SK-N-SH (cell line): ENCODE results near the gene TNFAIP2. TPM values are rescaled to one million over a fixed set of nuclear protein-coding genes. Genes with fewer than 3 reads are reported as not detected.

Experiments used
- CTCF ChIA-PET: fragments of 300-600, 350-600 bp; formaldehyde crosslinking; extraction: SDS; loops from one replicate; lab custom pipeline; 2021; lab: Yijun Ruan, JAX
- POLR2A ChIA-PET: fragments of 350-600 bp; sonication (Branson Sonifier 250); formaldehyde crosslinking; extraction: SDS; loops from one replicate; lab custom pipeline; 2020; ENCODE audit warnings: antibody characterized with exemption, inconsistent platforms; lab: Yijun Ruan, JAX
- DNase-seq: peaks from one replicate; pipeline ENCODE4 v3.0.0; 2012
- H2AFZ ChIP-seq: fragments of 200-600 bp; sonication (generic); 2 replicates; pipeline ENCODE4 v1.8.1; 2016; ENCODE audit warnings: antibody characterized with exemption, mild to moderate bottlenecking, low read depth
- H3F3A ChIP-seq: fragments of 200-600 bp; sonication (generic); replicated peaks from 2 replicates; pipeline ENCODE3; 2016; ENCODE audit warnings: antibody characterized with exemption, mild to moderate bottlenecking; ENCODE audit not compliant: insufficient read depth
- H3K27ac ChIP-seq, 2 experiments: fragments of 200-500 bp in 1 of 2; fragments of 200-600 bp in 1 of 2; sonication (Bioruptor generic) in 1 of 2; sonication (generic), shearing (Covaris generic) in 1 of 2; 2 replicates each; pipeline versions ENCODE4 v1.5.1 to v1.6.1; 2014 to 2016; ENCODE audit warnings: low read depth in 2 of 2, inconsistent platforms in 1 of 2, low read length in 1 of 2, mild to moderate bottlenecking in 1 of 2, mixed read lengths in 1 of 2
- H3K27me3 ChIP-seq: fragments of 200-600 bp; sonication (generic), shearing (Covaris generic); 2 replicates; pipeline ENCODE4 v1.6.1; 2016; ENCODE audit warnings: mixed run types; ENCODE audit not compliant: insufficient read depth
- H3K36me3 ChIP-seq, 2 experiments: fragments of 200-500 bp in 1 of 2; fragments of 200-600 bp in 1 of 2; sonication (Bioruptor generic) in 1 of 2; sonication (generic) in 1 of 2; replicated peaks in 1 of 2; 2 replicates each; pipeline versions ENCODE3 to v1.5.1; 2014 to 2016; ENCODE audit warnings: low read length in 1 of 2, mild to moderate bottlenecking in 1 of 2; ENCODE audit not compliant: insufficient read depth in 2 of 2, control insufficient read depth in 1 of 2
- H3K4me1 ChIP-seq, 2 experiments: fragments of 200-500 bp in 1 of 2; fragments of 200-600 bp in 1 of 2; sonication (Bioruptor generic) in 1 of 2; sonication (generic), shearing (Covaris generic) in 1 of 2; 2 replicates each; pipeline versions ENCODE4 v1.5.1 to v1.6.1; 2014 to 2016; ENCODE audit warnings: low read depth in 1 of 2, low read length in 1 of 2, mixed run types in 1 of 2; ENCODE audit not compliant: insufficient read depth in 2 of 2, control insufficient read depth in 1 of 2
- H3K4me2 ChIP-seq: fragments of 200-600 bp; sonication (generic), shearing (Covaris generic); 2 replicates; pipeline ENCODE4 v1.6.1; 2017; ENCODE audit warnings: mixed run types
- H3K4me3 ChIP-seq, 2 experiments: fragments of 200-500 bp in 1 of 2; fragments of 200-600 bp in 1 of 2; sonication (Bioruptor generic) in 1 of 2; sonication (generic), shearing (Covaris generic) in 1 of 2; 2 replicates each; pipeline versions ENCODE4 v1.5.1 to v1.8.1; 2014 to 2016; ENCODE audit warnings: low read depth in 2 of 2, inconsistent platforms in 1 of 2, low read length in 1 of 2, mild to moderate bottlenecking in 1 of 2, mixed read lengths in 1 of 2, moderate library complexity in 1 of 2
- H3K79me2 ChIP-seq: fragments of 200-600 bp; sonication (generic); 2 replicates; pipeline ENCODE4 v1.8.1; 2017; ENCODE audit warnings: mild to moderate bottlenecking; ENCODE audit not compliant: insufficient read depth
- H3K9ac ChIP-seq: fragments of 200-600 bp; sonication (generic); 2 replicates; pipeline ENCODE4 v1.6.1; 2017; ENCODE audit warnings: mixed run types
- H3K9me2 ChIP-seq: fragments of 200-600 bp; sonication (generic); 2 replicates; pipeline ENCODE4 v1.6.1; 2017; ENCODE audit warnings: mixed run types
- H3K9me3 ChIP-seq: fragments of 200-600 bp; sonication (generic); 2 replicates; pipeline ENCODE4 v1.6.1; 2017; ENCODE audit warnings: mixed run types, mild to moderate bottlenecking, moderate library complexity
- H4K20me1 ChIP-seq: fragments of 200-600 bp; sonication (generic); 2 replicates; pipeline ENCODE4 v1.6.1; 2017; ENCODE audit warnings: mild to moderate bottlenecking, mixed run types; ENCODE audit not compliant: insufficient read depth
- CTCF ChIP-seq: fragments of 200-600 bp; sonication (generic); IDR thresholded peaks from 2 replicates; pipeline ENCODE4 v1.6.1; 2017; ENCODE audit warnings: antibody characterized with exemption, mild to moderate bottlenecking, moderate library complexity
- FOXM1 ChIP-seq: IDR thresholded peaks from 2 replicates; pipeline ENCODE4 v1.4.0; 2012; ENCODE audit warnings: low read depth, mild to moderate bottlenecking
- GATA2 ChIP-seq: sonication (generic); formaldehyde crosslinking; IDR thresholded peaks from 2 replicates; pipeline ENCODE4 v1.5.0; 2020; ENCODE audit warnings: mild to moderate bottlenecking, missing genetic modification reagents
- MEF2A ChIP-seq: IDR thresholded peaks from 2 replicates; pipeline ENCODE4 v1.4.0; 2012; ENCODE audit warnings: low read depth, borderline replicate concordance
- NFIC ChIP-seq: IDR thresholded peaks from 2 replicates; pipeline ENCODE4 v1.4.0; 2012; ENCODE audit warnings: borderline replicate concordance
- POLR2AphosphoS5 ChIP-seq: IDR thresholded peaks from 2 replicates; pipeline ENCODE4 v1.6.1; 2012; ENCODE audit warnings: low read depth, low read length
- RAD21 ChIP-seq: IDR thresholded peaks from 2 replicates; pipeline ENCODE4 v1.6.1; 2012; ENCODE audit warnings: mild to moderate bottlenecking, low read length
- RFX5 ChIP-seq: IDR thresholded peaks from 2 replicates; pipeline ENCODE4 v1.6.1; 2012; ENCODE audit warnings: mild to moderate bottlenecking, improper control_type of control experiment, low read length
- SMC3 ChIP-seq: IDR thresholded peaks from 2 replicates; pipeline ENCODE4 v1.6.1; 2012; ENCODE audit warnings: low read depth, low read length, improper control_type of control experiment
- ZBTB33 ChIP-seq: IDR thresholded peaks from 2 replicates; pipeline ENCODE4 v1.4.0; 2012; ENCODE audit warnings: low read depth, borderline replicate concordance
- WGBS: methylation state at CpG from one replicate; pipeline ENCODE4 v1.1.6; 2017; ENCODE audit warnings: low lambda C conversion rate; 5-methylcytosine and 5-hydroxymethylcytosine counted together
- polyA plus RNA-seq, 3 experiments: library from polyadenylated mRNA; depleted of rRNA; stranded (reverse); fragments of >200 nt; gene quantifications; 2 replicates each; pipeline ENCODE4 v1.2.3, GENCODE V29; 2012

Gene TNFAIP2
- polyA plus RNA-seq, 1 of the 3 experiments (the other 2 are of a cell fraction): 16.0 TPM

- no peak for DNase-seq
- Histone ChIP-seq H3K4me1 (peaks cover 14 to 26% of the 10 kb centered on the region in 2 experiments; a peak in 3 of 4 replicates), H3F3A (peaks cover 6% of the 10 kb centered on the region), H3K9me2 (no peaks in the 10 kb centered on the region), H3K9me3 (no peaks in the 10 kb centered on the region), H3K79me2 (no peaks in the 10 kb centered on the region), H3K9ac (no peak overlapping the region), H3K4me2 (no peak overlapping the region), H3K27ac (no peak overlapping the region), H2AFZ (no peak overlapping the region)
- CTCF ChIA-PET: interaction anchor here (3.0 to 6.3 kb wide), 2 partner anchors 8 to 30 kb away, joined by 16 to 45 read pairs; no protein-coding TSS in a partner anchor
- POLR2A ChIA-PET: no interaction called here
- TF ChIP-seq ZBTB33 (no peak), RAD21 (no peak), RFX5 (no peak), FOXM1 (no peak), POLR2AphosphoS5 (no peak), CTCF (no peak), SMC3 (no peak), GATA2 (CRISPR knock-in tag) (no peak), NFIC (no peak), MEF2A (no peak)
- TF ChIP-seq, all 33 proteins: peak for 0
- 93% methylated on average over 19 of the region's 26 CpGs for WGBS
- no peaks in the 10 kb centered on the region for H3K27me3 ChIP-seq
- H4K20me1 ChIP-seq: no peaks in the 10 kb centered on the region
- H3K36me3 ChIP-seq: no peaks in the 10 kb centered on the region
- no peak overlapping the region for H3K4me3 ChIP-seq
Measured at GRCh38 chr14:103135333-103136260, 12.3 kb downstream of the TNFAIP2 start.
